NCI-H128 (cell line): ENCODE measurements around the gene CFAP77.
"Not testable (repeated sequence)": the region's sequence is repeated elsewhere in the genome, so short reads cannot be mapped to it uniquely, and the experiment has no call there.

ENCODE experiments used
- DNase-seq: peaks from one replicate; lab custom pipeline; 2025; ENCODE audit not compliant: unreplicated experiment; lab: John Stamatoyannopoulos, UW

Gene CFAP77

DNA sequence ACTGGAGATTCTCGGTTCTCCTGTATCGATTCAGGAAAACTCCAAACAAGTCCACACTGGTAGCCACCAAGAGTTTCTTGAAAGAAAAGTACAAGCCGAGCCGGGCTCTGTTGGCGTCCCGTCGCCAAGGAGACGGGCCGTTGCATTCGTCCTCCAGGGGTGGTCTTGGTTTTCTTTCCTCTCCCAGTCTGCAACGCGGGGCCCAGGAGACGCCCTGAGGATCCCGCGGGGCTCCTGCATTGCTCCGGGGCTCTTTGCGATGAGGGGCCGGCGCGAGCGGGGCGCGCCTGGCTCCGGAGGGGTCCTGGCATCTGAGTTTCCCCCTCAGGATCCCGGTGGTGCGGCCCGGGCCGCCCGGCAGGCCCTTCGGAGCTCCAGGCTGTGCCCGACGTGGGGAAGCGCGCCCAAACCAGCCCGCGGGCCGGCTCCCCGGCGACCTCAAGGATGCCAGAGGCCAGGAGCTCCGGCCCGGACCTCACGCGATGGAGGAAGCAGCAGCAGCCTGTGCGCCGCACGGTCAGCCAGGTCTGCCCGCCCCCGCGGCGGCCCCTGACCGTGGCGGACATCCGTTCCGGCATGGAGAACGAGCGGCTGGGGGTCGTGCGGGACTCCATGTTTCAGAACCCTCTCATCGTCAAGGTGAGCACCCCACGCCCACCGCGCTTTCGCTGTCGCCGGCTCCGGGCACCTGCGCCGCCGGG lies at the start of gene CFAP77:
Gene CFAP77, plus strand, starts transcription at position 384 of the 701 bp plus-strand sequence. Its CDS starts 61 bp downstream, at position 445.
- DNase-seq: peak; percentile 12

DNA sequence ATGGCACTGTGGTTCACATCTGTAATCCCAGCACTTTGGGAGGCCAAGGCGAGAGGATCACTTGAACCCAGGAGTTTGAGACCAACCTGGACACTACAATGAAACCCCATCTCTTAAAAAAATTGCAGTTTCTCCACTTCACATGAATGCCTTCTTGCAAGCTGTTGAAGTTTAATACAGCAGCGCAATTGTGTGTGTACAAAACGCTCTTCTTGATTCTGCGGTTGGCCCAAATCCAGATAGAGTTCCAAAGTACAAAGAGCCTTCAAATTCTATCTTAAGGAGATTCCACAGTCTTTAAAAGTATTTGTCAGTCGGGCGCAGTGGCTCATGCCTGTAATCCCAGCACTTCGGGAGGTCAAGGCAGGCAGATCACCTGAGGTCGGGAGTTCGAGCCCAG lies 45.9 kb upstream of the CFAP77 start:
- no peak for DNase-seq

DNA sequence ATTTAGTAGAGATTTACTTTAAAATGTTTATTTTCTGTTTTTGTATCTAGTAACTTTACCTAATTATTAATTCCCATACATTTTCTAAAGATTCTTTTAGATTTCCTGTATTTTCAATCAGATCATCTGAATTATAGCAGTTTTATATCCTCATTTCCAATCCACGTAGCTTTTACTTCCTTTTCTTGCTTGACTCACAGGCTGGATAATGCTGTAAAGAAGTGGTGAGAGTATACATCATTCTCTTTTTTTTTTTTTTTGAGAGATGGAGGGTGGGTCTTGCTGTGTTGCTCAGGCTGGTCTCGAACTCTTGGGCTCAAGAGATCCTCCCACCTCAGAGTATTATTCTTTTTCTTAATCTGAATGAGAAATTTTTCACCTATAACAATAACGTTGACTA lies 44.0 kb upstream of the CFAP77 start:
- DNase-seq: no peak

DNA sequence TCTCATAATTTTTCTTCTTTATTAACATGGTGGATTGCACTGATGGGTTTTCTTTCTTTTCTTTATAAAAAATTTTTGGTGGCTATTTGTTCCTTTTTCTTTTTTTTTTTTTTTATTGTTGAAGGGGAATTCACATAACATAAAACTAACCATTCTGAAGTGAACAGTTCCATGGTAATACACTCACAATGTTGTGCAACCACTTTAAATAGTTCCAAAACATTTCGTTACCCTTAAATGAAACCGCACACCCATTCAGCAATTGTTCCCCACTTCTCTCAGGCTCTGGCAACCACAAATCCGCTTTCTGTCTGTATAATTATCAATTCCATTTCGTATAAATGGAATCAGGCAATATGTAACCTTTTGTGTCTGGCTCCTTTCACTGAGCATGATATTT lies 43.5 kb upstream of the CFAP77 start:
- DNase-seq: no peak

DNA sequence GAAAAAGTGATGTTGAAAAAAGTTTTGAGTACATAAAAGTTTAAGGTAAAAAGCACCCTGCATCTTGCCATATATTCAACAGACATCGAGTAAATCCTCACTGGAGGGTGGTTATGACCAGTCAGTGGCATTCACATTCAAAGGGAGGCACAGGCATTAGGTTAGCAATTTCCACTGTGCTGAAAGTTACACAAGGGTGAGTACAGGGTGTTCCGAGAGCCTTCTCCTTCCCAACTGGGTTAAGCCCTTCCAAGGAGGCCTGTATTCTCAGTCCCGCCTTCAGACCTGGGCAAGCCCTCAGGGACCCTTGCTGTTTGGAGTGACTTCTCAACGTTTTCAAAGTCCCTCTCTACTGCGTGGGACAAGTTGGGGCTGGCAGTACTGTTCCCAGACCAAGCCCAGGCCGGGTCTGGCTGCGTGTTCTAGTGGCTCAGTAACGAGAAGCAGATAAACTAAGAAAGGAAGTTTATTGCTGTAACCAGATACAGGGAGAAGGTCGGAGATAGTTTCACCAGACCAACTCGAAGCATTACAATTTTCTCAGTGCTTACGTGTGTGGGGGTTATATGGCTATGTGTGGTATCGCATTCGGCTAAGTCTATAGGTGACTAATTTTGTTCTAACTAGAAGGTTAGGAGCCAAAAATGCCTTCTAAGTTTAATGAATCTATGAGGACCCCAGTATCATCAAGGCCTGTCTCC lies 42.2 kb upstream of the CFAP77 start:
- no peak for DNase-seq

DNA sequence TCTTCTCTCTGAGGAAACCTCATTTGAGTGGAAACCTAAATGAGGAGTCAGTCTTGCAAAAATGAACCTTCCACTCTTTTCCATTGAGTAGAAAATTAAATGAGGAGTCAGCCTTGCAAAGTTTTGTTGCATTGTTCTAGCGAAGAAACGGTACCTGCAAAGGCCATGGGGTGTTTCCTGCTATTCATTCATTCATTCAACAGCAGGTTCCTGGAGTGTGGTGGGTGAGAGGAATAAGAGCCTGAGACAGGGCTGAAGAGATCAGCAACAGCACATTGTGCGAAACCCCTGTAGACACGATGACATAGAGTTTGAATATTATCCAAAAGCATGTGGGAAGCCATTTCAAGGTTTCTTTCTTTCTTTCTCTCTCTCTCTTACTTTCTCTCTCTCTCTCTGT lies 40.6 kb upstream of the CFAP77 start:
- DNase-seq: no peak

DNA sequence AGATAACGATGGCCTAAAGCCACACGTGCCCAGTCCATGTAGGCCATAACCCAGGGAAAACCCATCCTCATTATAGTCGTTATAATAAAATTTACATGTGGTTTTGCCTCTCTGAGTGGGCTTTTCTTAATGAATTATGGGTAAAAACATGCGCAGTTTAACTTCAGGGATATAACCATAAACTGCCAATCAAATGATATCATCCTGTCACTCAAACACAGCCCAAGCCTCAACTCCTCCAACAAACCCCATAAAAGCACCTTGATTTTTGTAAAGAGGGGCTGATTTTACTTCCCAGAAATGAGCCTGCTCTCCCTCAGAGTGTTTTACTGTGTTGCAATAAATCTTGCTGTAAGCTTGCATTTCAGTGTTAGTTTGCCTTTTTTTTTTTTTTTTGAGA lies 39.4 kb upstream of the CFAP77 start:
- no peak for DNase-seq

DNA sequence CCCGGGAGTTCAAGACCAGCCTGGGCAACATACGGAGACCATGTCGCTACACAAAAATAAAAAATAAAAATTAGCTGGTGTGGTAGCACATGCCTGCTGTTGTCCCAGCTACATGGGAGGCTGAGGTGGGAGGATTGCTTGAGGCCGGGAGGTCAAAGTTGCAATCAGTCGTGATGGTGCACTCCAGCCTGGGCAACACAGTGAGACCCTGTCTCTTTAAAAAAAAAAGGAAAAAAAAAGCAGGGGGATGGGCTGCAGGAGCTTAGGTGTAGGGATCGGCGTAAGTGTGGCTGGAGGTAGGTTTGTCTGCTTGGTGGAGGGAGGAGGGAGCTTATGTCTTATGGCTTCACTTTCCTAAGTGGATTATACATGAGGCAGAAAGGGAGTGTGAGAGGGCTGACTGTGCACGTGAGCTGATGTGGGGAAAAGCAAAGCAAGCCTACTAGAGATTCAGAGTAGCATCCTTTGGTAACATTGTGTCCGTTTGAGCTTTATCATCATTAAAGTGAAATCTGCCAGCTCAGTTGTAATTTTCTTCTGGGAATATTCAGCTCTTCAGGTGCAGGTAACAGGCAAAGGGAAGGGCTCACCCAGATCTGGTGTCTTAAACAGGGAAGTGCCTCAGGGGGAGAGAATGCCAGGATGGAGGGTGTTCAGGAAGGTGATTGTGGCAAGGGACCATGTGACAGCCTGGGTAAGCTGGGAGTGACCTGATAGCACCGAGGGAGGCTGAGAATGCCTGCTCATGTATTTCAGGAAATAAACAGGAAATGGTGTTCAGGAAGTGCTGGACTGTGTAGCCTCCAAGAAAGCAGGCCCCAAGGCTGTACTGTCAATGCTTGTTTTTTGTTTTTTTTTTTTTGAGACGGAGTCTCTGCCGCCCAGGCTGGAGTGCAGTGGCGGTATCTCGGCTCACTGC lies 37.6 kb upstream of the CFAP77 start:
- no peak for DNase-seq

DNA sequence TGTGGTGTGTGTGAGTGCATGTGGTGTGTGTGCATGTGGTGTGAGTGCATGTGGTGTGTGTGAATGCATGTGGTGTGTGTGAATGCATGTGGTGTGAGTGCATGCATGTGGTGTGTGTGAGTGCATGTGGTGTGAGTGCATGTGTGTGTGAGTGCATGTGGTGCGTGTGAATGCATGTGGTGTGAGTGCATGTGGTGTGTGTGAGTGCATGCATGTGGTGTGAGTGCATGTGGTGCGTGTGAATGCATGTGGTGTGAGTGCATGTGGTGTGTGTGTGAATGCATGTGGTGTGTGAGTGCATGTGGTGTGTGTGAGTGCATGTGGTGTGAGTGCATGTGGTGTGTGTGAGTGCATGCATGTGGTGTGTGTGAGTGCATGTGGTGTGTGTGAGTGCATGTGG lies 32.2 kb upstream of the CFAP77 start:
- not testable (repeated sequence) for DNase-seq

DNA sequence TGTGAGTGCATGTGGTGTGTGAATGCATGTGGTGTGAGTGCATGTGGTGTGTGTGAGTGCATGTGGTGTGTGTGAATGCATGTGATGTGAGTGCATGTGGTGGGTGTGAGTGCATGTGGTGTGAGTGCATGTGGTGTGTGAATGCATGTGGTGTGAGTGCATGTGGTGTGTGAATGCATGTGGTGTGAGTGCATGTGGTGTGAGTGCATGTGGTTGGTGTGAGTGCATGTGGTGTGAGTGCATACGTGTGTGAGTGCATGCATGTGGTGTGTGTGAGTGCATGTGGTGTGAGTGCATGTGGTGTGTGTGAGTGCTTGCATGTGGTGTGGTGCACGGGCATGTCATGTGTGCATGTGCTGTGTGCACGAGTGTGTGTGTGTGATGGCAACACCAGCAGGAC lies 31.6 kb upstream of the CFAP77 start:
- DNase-seq: not testable (repeated sequence)

DNA sequence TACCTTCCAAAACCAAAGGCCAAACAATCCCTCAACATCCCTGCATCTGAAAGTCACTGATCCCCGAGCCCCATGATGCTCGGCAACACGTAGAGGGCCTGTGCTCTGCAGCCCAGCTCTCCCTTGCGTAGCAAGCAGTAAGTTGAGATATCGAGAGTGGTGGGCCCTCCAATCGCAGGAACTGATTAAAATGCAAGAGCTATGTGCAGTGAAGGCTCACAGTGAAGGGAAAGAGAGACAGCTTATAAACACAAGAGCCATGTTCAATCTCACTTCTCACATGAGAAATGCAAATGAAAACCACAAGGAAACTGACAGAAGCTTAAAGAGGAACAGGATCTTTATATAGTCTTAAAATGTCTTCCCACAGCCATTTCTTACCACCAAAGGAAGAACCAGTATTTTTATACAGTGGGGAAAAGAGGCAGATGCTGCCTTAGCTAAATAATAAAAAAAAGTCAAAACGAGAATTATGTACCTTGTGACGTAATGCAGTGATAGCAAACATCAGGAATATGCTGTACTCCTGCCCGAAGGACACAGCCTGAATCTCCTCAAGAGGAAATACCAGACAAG lies 28.0 kb upstream of the CFAP77 start:
- no peak for DNase-seq

DNA sequence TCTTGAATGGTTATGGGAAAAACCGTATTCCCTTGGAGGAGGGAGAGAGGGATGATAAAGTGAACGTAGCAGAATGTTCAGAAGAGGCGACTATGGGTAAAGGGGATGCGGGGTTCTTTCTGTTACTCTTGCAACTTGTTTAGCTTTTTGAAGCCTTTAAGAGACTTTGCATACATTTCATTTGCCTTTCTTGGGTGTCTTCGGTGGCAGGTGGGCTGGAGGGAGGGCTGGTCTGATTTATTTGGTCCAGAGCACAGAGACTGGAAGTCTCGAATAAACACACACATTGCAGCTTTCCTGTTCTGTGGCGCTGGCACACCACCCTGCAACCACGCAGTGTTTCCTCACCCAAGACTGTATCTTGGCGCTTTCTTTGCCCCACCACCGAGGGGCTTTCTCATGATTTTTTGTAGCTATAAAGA lies 26.5 kb upstream of the CFAP77 start:
- DNase-seq: no peak

DNA sequence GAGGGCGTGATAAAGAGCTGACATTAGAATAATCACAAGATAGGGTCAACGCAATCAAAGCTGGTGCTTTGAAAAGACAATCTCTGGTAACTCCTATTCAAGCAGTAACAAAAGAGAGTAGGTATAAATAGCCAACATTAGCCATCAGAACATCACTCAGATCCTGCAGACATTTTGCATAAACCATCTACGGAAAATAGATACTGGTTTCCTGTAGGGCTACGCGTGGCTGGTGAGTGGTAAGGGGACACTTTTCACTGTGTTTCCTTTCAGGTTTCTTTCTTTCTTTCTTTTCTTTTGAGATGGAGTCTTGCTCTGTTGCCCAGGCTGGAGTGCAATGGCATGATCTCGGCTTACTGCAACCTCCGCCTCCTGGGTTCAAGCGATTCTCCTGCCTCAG lies 25.6 kb upstream of the CFAP77 start:
- no peak for DNase-seq

DNA sequence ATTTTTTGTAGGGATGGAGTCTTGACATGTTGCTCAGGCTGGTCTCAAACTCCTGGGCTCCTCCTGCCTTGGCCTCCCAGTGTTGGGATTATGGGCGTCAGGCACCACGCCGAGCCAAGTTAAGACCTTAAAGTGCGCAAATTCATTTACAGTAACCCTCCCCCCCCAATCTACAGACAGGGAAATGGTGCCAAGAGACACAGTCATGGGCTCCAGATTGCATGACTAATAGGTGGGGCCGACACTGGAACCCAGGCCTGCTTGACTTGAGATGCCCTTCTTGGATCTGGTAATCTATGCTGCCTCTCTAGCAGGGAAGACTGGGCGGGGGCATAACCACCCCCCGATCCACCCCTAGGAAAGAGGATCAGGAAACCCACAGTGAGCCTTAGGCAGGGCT lies 22.9 kb upstream of the CFAP77 start:
- DNase-seq: no peak

DNA sequence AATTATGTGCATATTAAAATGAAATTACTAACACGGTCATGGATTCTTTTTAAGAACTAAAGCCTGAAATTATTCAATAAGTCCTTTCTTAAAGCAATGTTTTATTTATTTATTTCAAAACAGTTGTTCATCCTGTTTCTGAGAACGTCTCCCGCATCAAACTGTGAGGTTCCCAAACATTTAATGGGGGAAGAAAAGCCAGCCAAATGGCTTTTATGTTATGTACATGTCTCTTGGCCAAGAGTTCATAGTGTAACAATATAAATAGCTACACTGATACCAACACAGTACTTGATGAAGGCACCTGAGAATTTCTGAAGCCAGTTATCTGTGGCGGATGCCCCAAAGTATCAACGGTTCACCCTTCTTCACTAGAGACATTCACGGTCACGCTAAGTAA lies 19.0 kb upstream of the CFAP77 start:
- DNase-seq: no peak

DNA sequence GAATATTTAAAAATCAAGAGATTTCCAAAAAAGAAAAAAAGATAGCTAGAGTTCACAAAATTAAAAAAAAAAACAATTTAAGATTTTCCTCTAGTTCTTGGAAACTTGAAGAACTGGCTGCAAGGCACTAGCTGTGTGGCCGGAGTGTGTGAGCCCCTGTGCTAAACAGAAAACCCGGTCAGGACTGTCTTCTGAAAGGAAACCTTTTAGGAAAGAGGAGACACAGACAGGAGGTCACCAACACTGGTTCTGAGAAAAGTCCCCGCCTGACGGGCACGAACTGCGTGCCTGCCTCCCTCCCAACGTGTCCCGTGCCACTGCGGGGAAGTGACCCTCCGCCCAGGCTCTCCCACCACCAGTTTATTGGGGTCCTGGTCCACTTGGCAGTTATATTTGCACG lies 18.6 kb upstream of the CFAP77 start:
- no peak for DNase-seq

DNA sequence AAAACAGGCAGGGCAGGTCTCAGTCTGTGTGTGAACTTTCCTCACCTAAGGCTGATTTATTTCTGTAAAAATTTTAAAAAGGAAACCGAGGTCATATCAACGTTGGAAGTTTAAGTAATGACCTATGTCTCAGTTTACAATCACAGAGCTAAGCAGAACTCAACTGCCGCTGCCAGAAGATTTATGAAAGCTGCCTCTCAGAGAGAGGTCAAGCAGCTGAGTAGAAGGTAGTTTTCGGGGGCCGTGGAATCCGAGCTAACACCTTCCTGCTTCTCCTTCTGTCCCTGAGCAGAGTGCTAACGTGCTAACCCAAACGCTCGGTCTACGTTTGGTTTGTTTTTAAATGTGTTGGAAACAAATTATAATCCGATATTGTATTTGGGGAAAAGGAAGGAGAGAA lies 14.5 kb upstream of the CFAP77 start:
- DNase-seq: no peak

DNA sequence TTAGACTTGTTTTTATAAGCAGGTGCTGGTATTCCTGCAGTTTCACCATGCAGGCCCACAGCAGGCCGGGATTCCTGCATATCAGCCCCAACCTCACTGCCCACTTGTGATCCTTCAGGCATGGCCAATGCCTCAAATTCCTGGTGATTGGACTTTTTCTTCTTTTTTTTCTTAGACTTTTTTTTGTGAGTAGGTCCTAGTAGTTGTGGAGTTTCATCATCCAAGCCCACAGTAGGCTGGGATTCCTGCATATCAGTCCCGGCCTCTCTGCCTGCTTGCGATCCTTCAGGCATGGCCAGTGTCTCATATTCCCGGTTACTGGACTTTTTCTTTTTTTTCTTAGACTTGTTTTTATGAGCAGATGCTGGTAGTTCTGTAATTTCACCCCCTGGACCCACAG lies 8.2 kb upstream of the CFAP77 start:
- no peak for DNase-seq

DNA sequence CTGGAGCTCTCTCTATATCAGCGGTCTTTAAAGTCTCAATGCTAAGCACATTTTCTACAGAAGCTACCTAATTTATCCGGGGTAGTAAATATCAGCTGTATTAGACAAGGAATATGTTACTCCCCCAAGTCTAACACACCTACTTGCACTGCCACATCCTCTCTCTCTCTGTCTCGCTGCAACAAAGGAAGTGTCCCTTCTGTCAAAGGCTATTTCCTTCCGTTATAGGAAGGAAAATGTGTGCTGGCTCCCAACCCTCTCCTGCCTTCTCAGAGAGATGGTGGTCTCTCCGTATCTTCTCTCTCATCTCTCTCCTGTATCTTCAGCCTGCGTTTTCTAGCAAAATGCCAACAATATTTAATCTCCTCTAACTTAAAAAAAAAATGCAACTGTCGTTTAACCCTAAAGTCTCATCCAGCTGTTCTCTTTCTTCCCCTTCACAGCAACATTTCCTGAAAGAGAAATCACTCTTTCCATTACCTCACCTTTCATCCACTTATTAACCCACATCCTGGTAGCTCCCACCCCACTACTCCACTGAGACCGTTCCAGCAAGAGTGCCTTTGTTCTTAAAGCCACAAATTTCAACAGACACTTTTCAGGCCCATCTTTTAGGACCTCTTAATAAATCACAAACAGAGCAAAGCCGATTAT lies 5.7 kb upstream of the CFAP77 start:
- DNase-seq: no peak

DNA sequence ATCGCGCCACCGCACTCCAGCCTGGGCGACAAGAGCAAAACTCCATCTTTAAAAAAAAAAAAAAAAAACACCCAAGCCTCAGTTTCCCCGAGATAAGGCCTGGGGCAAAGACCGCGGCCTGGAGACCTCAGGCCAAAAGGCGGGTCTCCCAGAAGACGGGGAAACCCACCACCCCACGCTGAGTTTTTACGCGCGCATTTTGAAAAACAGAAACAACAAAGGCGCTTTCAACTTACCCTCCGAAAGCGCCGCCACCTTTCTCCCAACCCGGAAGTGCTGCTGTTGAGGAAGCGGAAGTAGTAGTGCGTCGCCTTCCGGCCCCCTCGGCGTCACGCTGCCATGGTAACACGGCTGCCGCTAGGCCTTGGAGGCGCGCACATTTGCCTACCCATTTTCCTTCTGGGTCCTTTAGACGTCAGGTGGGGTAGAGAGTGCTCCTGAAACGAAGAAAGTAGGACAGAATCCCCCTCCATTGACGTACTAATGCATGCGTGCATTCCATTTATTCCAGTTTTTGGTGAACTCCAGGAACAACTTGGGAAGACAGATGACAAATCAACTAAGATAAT lies 3.4 kb upstream of the CFAP77 start, which contains the start of gene TTF1:
Gene TTF1, minus strand, starts transcription at position 287 of the 569 bp plus-strand sequence. CDS start 4,019 bp downstream, outside the sequence.
- DNase-seq: peak; percentile 64
